Measurements from ENCODE around the gene SERTM1.

Gene SERTM1

DNA sequence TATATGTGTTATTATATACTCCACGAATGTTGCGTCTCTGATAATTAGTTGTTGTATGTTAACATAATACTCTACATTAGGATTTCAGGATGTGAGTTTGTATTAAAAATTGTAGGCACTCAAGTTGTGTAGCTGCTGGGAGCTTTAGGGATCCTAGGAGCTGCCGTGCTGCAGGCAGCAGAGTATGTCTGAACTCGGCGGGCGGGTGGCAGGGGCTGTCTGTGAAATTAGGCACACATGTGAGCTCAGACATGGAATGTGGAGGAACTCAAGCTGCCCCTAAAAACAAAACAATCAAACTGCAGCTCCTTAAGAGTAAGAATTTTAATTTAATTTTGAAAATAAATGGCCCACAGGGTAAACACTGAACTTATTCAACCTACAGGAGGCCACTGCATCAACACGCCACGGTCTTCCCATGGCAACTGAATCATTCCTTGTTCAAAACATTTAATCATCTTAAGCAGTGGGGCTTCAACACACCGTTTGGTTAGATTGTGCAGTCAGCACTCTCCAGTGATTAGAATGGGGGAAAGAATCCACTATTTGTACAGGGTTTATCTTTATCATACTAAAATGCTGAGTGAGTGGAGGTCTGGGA lies 22.7 kb downstream of the SERTM1 start:
- Histone ChIP-seq H3K4ac (ENCODE audit: low read depth in 1 of 2, low read length in 2 of 2) (no peak overlapping the region), H3K9me3 (ENCODE audit: control insufficient read depth, low read length) (no peaks in the 10 kb centered on the region), H2BK5ac (ENCODE audit: low read depth, low read length, poor library complexity, severe bottlenecking) (no peak overlapping the region), H2BK12ac (ENCODE audit: low read length in 2 of 2) (no peak overlapping the region), H3K23ac (ENCODE audit: low read length in 2 of 2) (no peak overlapping the region), H3K27ac (ENCODE audit: low read length, poor library complexity, severe bottlenecking) (no peak overlapping the region), H2AK5ac (ENCODE audit: low read length, severe bottlenecking) (no peak overlapping the region), H3K14ac (ENCODE audit: low read length in 2 of 2) (no peak overlapping the region), H3K79me1 (replicated peaks; ENCODE audit: low read length, poor library complexity, severe bottlenecking) (no peaks in the 10 kb centered on the region), H3K9ac (ENCODE audit: low read length) (no peak overlapping the region), H3K18ac (ENCODE audit: low read depth in 1 of 2, low read length in 2 of 2) (no peak overlapping the region), H3K4me1 (ENCODE audit: control insufficient read depth, insufficient read depth, low read depth, low read length) (no peaks in the 10 kb centered on the region), H3K4me3 (ENCODE audit: insufficient read depth in 1 of 2, low read depth in 1 of 2, low read length in 2 of 2) (no peak overlapping the region), H3K4me2 (ENCODE audit: low read length, poor library complexity, severe bottlenecking) (no peak overlapping the region), H4K8ac (ENCODE audit: low read length) (no peak overlapping the region), H2AFZ (ENCODE audit: low read depth, low read length) (no peak overlapping the region), H4K91ac (ENCODE audit: low read length) (no peak overlapping the region), H2BK15ac (ENCODE audit: low read depth, poor library complexity, severe bottlenecking) (no peak overlapping the region), H2BK120ac (ENCODE audit: low read depth, low read length) (no peak overlapping the region), H3K27me3 (ENCODE audit: control insufficient read depth in 1 of 2, insufficient read depth in 1 of 2, low read length in 2 of 2) (peaks cover 0 to 46% of the 10 kb centered on the region in 2 experiments), H3K36me3 (ENCODE audit: control insufficient read depth in 1 of 2, insufficient read depth in 2 of 2, low read depth in 1 of 2, low read length in 2 of 2) (no peaks in the 10 kb centered on the region)
- 86% methylated on average over 6 of the region's 9 CpGs for WGBS
- DNase-seq: no peak

- H2BK15ac ChIP-seq (ENCODE audit: low read depth, poor library complexity, severe bottlenecking): no peak overlapping the region
- no peak overlapping the region for H2AFZ ChIP-seq (ENCODE audit: low read depth, low read length)
- no peak overlapping the region for H2BK120ac ChIP-seq (ENCODE audit: low read depth, low read length)
- no peak overlapping the region for H3K23ac ChIP-seq (ENCODE audit: low read length in 2 of 2)
- H3K27ac ChIP-seq (ENCODE audit: low read length, poor library complexity, severe bottlenecking): no peak overlapping the region
- H2BK12ac ChIP-seq (ENCODE audit: low read length in 2 of 2): no peak overlapping the region
- H3K36me3 ChIP-seq (ENCODE audit: control insufficient read depth in 1 of 2, insufficient read depth in 2 of 2, low read depth in 1 of 2, low read length in 2 of 2): no peaks in the 10 kb centered on the region
- H3K79me1 ChIP-seq (replicated peaks; ENCODE audit: low read length, poor library complexity, severe bottlenecking): no peaks in the 10 kb centered on the region
- no peak overlapping the region for H3K4me3 ChIP-seq (ENCODE audit: insufficient read depth in 1 of 2, low read depth in 1 of 2, low read length in 2 of 2)
- DNase-seq: no peak
- no peak overlapping the region for H3K9ac ChIP-seq (ENCODE audit: low read length)
- no peaks in the 10 kb centered on the region for H3K4me1 ChIP-seq (ENCODE audit: control insufficient read depth, insufficient read depth, low read depth, low read length)
- no peak overlapping the region for H3K18ac ChIP-seq (ENCODE audit: low read depth in 1 of 2, low read length in 2 of 2)
- no peak overlapping the region for H3K4ac ChIP-seq (ENCODE audit: low read depth in 1 of 2, low read length in 2 of 2)
- no peaks in the 10 kb centered on the region for H3K9me3 ChIP-seq (ENCODE audit: control insufficient read depth, low read length)
- no peak overlapping the region for H2AK5ac ChIP-seq (ENCODE audit: low read length, severe bottlenecking)
- no peak overlapping the region for H3K4me2 ChIP-seq (ENCODE audit: low read length, poor library complexity, severe bottlenecking)
- no peak overlapping the region for H2BK5ac ChIP-seq (ENCODE audit: low read depth, low read length, poor library complexity, severe bottlenecking)
- H4K8ac ChIP-seq (ENCODE audit: low read length): no peak overlapping the region
- H4K91ac ChIP-seq (ENCODE audit: low read length): no peak overlapping the region
- 59% methylated on average over 5 of the region's 5 CpGs for WGBS
- H3K27me3 ChIP-seq (ENCODE audit: control insufficient read depth in 1 of 2, insufficient read depth in 1 of 2, low read length in 2 of 2): peaks cover 0 to 22% of the 10 kb centered on the region in 2 experiments
- H3K14ac ChIP-seq (ENCODE audit: low read length in 2 of 2): no peak overlapping the region
Observed at GRCh38 chr13:36700170-36700569, 26.4 kb downstream of the SERTM1 start.

- peaks cover 1% of the 10 kb centered on the region for H3K4me1 ChIP-seq (ENCODE audit: control insufficient read depth, insufficient read depth, low read depth, low read length)
- H3K4ac ChIP-seq (ENCODE audit: low read depth in 1 of 2, low read length in 2 of 2): no peak overlapping the region
- WGBS: 83% methylated on average over 1 of the region's 1 CpG
Observed at GRCh38 chr13:36706755-36707154, 32.9 kb downstream of the SERTM1 start.

GRCh38 chr13:36709136-36709890 lies 35.5 kb downstream of the SERTM1 start:
- Histone ChIP-seq H3K9me3 (ENCODE audit: control insufficient read depth, low read length) (no peaks in the 10 kb centered on the region), H3K27me3 (ENCODE audit: control insufficient read depth in 1 of 2, insufficient read depth in 1 of 2, low read length in 2 of 2) (no peaks in the 10 kb centered on the region), H3K36me3 (ENCODE audit: control insufficient read depth in 1 of 2, insufficient read depth in 2 of 2, low read depth in 1 of 2, low read length in 2 of 2) (no peaks in the 10 kb centered on the region), H3K14ac (ENCODE audit: low read length in 2 of 2) (no peak overlapping the region), H3K4me1 (ENCODE audit: control insufficient read depth, insufficient read depth, low read depth, low read length) (peaks cover 3% of the 10 kb centered on the region), H2AK5ac (ENCODE audit: low read length, severe bottlenecking) (no peak overlapping the region), H2BK120ac (ENCODE audit: low read depth, low read length) (no peak overlapping the region), H3K9ac (ENCODE audit: low read length) (no peak overlapping the region), H3K23ac (ENCODE audit: low read length in 2 of 2) (no peak overlapping the region), H2BK12ac (ENCODE audit: low read length in 2 of 2) (no peak overlapping the region), H4K8ac (ENCODE audit: low read length) (no peak overlapping the region), H2AFZ (ENCODE audit: low read depth, low read length) (no peak overlapping the region), H3K4ac (ENCODE audit: low read depth in 1 of 2, low read length in 2 of 2) (no peak overlapping the region), H4K91ac (ENCODE audit: low read length) (no peak overlapping the region), H3K79me1 (replicated peaks; ENCODE audit: low read length, poor library complexity, severe bottlenecking) (no peaks in the 10 kb centered on the region), H3K27ac (ENCODE audit: low read length, poor library complexity, severe bottlenecking) (no peak overlapping the region), H3K18ac (ENCODE audit: low read depth in 1 of 2, low read length in 2 of 2) (no peak overlapping the region), H3K4me2 (ENCODE audit: low read length, poor library complexity, severe bottlenecking) (no peak overlapping the region), H2BK15ac (ENCODE audit: low read depth, poor library complexity, severe bottlenecking) (no peak overlapping the region), H3K4me3 (ENCODE audit: insufficient read depth in 1 of 2, low read depth in 1 of 2, low read length in 2 of 2) (no peak overlapping the region), H2BK5ac (ENCODE audit: low read depth, low read length, poor library complexity, severe bottlenecking) (no peak overlapping the region)
- 23% methylated on average over 1 of the region's 1 CpG for WGBS
- no peak for DNase-seq

More at GRCh38 chr13:36706755-36707154, 32.9 kb downstream of the SERTM1 start:
- H4K91ac ChIP-seq (ENCODE audit: low read length): no peak overlapping the region
- H3K9me3 ChIP-seq (ENCODE audit: control insufficient read depth, low read length): no peaks in the 10 kb centered on the region
- H2BK5ac ChIP-seq (ENCODE audit: low read depth, low read length, poor library complexity, severe bottlenecking): no peak overlapping the region
- H3K27ac ChIP-seq (ENCODE audit: low read length, poor library complexity, severe bottlenecking): no peak overlapping the region
- DNase-seq: no peak
- H3K9ac ChIP-seq (ENCODE audit: low read length): no peak overlapping the region
- H3K14ac ChIP-seq (ENCODE audit: low read length in 2 of 2): no peak overlapping the region
- H2AK5ac ChIP-seq (ENCODE audit: low read length, severe bottlenecking): no peak overlapping the region
- H4K8ac ChIP-seq (ENCODE audit: low read length): no peak overlapping the region
- no peaks in the 10 kb centered on the region for H3K36me3 ChIP-seq (ENCODE audit: control insufficient read depth in 1 of 2, insufficient read depth in 2 of 2, low read depth in 1 of 2, low read length in 2 of 2)
- no peaks in the 10 kb centered on the region for H3K27me3 ChIP-seq (ENCODE audit: control insufficient read depth in 1 of 2, insufficient read depth in 1 of 2, low read length in 2 of 2)
- no peak overlapping the region for H3K18ac ChIP-seq (ENCODE audit: low read depth in 1 of 2, low read length in 2 of 2)
- H3K79me1 ChIP-seq (replicated peaks; ENCODE audit: low read length, poor library complexity, severe bottlenecking): no peaks in the 10 kb centered on the region
- no peak overlapping the region for H2BK120ac ChIP-seq (ENCODE audit: low read depth, low read length)
- H2BK12ac ChIP-seq (ENCODE audit: low read length in 2 of 2): no peak overlapping the region
- H3K4me2 ChIP-seq (ENCODE audit: low read length, poor library complexity, severe bottlenecking): no peak overlapping the region
- no peak overlapping the region for H2BK15ac ChIP-seq (ENCODE audit: low read depth, poor library complexity, severe bottlenecking)
- H3K4me3 ChIP-seq (ENCODE audit: insufficient read depth in 1 of 2, low read depth in 1 of 2, low read length in 2 of 2): no peak overlapping the region
- no peak overlapping the region for H2AFZ ChIP-seq (ENCODE audit: low read depth, low read length)
- H3K23ac ChIP-seq (ENCODE audit: low read length in 2 of 2): no peak overlapping the region
